Natural killer cell (primary cell): ENCODE results near the gene SBNO2. TPM values are rescaled to one million over a fixed set of nuclear protein-coding genes. Genes with fewer than 3 reads are reported as not detected.

Experiments
- ATAC-seq, 3 donors: fragments of 150-1000 bp in 2 of 3; fragments of 200-7000 bp in 1 of 3; cut with Tn5 transposase; 1 replicate in 1 of 3; 2 replicates in 2 of 3; pipeline ENCODE4 v1.10.0; 2021; ENCODE audit warnings: mild to moderate bottlenecking in 2 of 3, moderate library complexity in 2 of 3
- DNase-seq, 2 donors: peaks; one replicate each; pipeline versions ENCODE4 v3.0.0 to v3.0.0-alpha.2; 2013 to 2021; ENCODE audit warnings: mixed read lengths in 1 of 2
- H3K27ac ChIP-seq: one replicate; pipeline ENCODE4 v1.5.1; 2013; ENCODE audit warnings: mild to moderate bottlenecking, low read length
- H3K27me3 ChIP-seq: one replicate; pipeline ENCODE4 v1.6.1; 2013; ENCODE audit warnings: low read length; ENCODE audit not compliant: control insufficient read depth, insufficient read depth
- H3K36me3 ChIP-seq: one replicate; pipeline ENCODE4 v1.6.1; 2013; ENCODE audit warnings: low read length; ENCODE audit not compliant: control insufficient read depth, insufficient read depth
- H3K4me1 ChIP-seq: one replicate; pipeline ENCODE4 v1.6.1; 2013; ENCODE audit warnings: low read length; ENCODE audit not compliant: control insufficient read depth, insufficient read depth
- H3K4me3 ChIP-seq: one replicate; pipeline ENCODE4 v1.5.1; 2013; ENCODE audit warnings: low read length
- H3K9me3 ChIP-seq: one replicate; pipeline ENCODE4 v1.6.1; 2013; ENCODE audit warnings: low read length; ENCODE audit not compliant: control insufficient read depth, insufficient read depth
- H3K27ac Mint-ChIP-seq, 2 donors: one replicate each; pipeline ENCODE4 v1.8.0; 2022; ENCODE audit warnings: mild to moderate bottlenecking in 2 of 2, mixed read lengths in 2 of 2, moderate library complexity in 1 of 2
- H3K27me3 Mint-ChIP-seq, 2 donors: one replicate each; pipeline ENCODE4 v1.8.0; 2022; ENCODE audit warnings: low read depth in 2 of 2, mixed read lengths in 2 of 2
- H3K36me3 Mint-ChIP-seq: one replicate; pipeline ENCODE4 v1.8.0; 2022; ENCODE audit warnings: mixed read lengths
- H3K4me1 Mint-ChIP-seq, 2 donors: one replicate each; pipeline ENCODE4 v1.8.0; 2022; ENCODE audit warnings: mixed read lengths in 2 of 2
- H3K4me3 Mint-ChIP-seq: one replicate; pipeline ENCODE4 v1.8.0; 2022; ENCODE audit warnings: mild to moderate bottlenecking, moderate library complexity, mixed read lengths
- H3K9me3 Mint-ChIP-seq, 2 donors: one replicate each; pipeline ENCODE4 v1.8.0; 2022; ENCODE audit warnings: mixed read lengths in 2 of 2
- WGBS: methylation state at CpG from one replicate; pipeline ENCODE4 v1.1.7; 2013; ENCODE audit warnings: missing lambda C conversion rate; ENCODE audit not compliant: insufficient coverage; 5-methylcytosine and 5-hydroxymethylcytosine counted together
- intact Hi-C: fragments of 100-400 bp; cut with micrococcal nuclease; formaldehyde crosslinking; loops from one replicate; pipeline ENCODE4 v1.14.2; 2022
- total RNA-seq, 4 donors: library from RNA; stranded (reverse); fragments of 120-200 nt in 1 of 4; gene quantifications; one replicate each; pipeline versions ENCODE4 v1.2.3 to v1.2.4, GENCODE V29; 2013 to 2022
- TF ChIP-seq, protein P1 (sequence below): fragments of 200-600 bp; IDR thresholded peaks from one replicate; pipeline ENCODE4 v1.8.0; 2022; ENCODE audit warnings: antibody characterized with exemption

SBNO2 gene
- total RNA-seq, 3 donors from 2014 or later (not counting 1 experiment from before 2014, with no cell fraction given) = 92.0 to 106 (median 94.3) TPM

DNA sequence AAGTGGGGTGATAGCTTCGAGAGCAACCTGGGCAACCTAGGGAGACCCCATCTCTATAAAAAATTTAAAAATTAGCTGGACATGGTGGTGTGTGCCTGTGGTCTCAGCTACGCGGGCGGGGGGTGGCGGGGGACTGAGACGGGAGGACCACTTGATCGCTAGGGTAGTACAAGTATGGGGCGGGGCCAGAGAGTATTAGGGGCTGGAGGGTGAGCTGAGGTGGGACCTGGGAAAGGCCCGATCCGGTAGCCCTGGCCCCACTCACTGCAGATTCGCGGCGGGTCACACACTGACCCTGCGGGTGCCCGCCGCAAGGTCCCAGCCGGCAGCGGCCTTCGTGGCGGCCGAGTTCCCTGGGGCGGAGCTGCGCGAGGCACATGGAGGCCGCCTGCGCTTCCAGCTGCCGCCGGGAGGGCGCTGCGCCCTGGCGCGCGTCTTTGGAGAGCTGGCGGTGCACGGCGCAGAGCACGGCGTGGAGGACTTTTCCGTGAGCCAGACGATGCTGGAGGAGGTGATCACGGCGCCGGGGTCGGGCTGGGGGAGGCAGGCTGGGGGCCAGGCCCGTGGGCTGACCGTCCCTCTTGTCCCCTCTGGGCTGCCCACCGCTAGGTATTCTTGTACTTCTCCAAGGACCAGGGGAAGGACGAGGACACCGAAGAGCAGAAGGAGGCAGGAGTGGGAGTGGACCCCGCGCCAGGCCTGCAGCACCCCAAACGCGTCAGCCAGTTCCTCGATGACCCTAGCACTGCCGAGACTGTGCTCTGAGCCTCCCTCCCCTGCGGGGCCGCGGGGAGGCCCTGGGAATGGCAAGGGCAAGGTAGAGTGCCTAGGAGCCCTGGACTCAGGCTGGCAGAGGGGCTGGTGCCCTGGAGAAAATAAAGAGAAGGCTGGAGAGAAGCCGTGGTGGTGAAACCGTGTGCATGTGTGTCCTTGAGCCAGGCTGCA, 109.1 kb downstream of the SBNO2 start:
- WGBS = 22% methylated on average over 60 of the region's 60 CpGs

DNA sequence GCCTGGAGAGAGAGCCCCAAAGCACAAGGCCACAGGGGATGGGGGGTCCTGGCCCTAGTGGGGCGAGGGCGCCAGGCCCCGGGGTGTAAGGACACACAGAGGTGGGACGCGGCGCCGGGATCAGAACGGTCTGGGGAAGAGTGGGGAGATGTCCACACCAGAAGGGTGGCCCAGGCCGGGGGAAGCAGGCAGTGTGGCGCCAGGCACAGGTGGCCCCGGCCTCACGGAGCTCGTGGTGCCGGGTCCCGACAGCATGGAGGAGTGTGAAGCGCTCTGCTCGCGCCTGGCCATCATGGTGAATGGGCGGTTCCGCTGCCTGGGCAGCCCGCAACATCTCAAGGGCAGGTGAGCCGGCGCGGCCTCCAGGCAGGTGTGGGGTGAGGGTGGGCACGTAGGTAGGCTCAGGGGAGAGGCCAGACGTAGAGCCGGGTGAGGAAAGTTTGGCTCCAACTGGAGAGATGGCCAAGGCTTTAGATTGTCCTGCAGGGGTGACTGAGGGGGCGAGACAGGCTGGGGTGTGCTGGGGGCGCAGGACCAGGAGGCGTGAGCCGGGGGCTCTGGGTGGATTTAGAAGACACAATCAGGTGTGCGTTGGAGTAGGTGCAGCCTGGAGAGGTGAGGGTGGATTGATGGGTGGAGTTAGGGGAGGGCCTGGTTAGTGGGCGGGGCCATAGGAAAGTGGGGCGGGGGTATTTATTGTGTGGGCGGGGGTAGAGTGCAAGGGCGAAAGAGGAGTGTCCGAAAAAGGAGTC, 110.0 kb downstream of the SBNO2 start:
- Mint-ChIP-seq H3K4me1 (peaks cover 15 to 42% of the 10 kb centered on the region in 2 donors), H3K9me3 (no peaks in the 10 kb centered on the region), H3K27ac (peak overlapping the region in 1 of 2 donors; percentile 81), H3K27me3 (no peaks in the 10 kb centered on the region), H3K36me3 (no peaks in the 10 kb centered on the region), H3K4me3 (no peak overlapping the region)
- Histone ChIP-seq H3K4me3 (no peak overlapping the region), H3K4me1 (peaks cover 46% of the 10 kb centered on the region), H3K27me3 (no peaks in the 10 kb centered on the region), H3K27ac (no peak overlapping the region), H3K9me3 (no peaks in the 10 kb centered on the region), H3K36me3 (peaks cover 8% of the 10 kb centered on the region)
- 91% methylated on average over 37 of the region's 37 CpGs for WGBS
- TF ChIP-seq, protein P1, sequence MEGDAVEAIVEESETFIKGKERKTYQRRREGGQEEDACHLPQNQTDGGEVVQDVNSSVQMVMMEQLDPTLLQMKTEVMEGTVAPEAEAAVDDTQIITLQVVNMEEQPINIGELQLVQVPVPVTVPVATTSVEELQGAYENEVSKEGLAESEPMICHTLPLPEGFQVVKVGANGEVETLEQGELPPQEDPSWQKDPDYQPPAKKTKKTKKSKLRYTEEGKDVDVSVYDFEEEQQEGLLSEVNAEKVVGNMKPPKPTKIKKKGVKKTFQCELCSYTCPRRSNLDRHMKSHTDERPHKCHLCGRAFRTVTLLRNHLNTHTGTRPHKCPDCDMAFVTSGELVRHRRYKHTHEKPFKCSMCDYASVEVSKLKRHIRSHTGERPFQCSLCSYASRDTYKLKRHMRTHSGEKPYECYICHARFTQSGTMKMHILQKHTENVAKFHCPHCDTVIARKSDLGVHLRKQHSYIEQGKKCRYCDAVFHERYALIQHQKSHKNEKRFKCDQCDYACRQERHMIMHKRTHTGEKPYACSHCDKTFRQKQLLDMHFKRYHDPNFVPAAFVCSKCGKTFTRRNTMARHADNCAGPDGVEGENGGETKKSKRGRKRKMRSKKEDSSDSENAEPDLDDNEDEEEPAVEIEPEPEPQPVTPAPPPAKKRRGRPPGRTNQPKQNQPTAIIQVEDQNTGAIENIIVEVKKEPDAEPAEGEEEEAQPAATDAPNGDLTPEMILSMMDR = no peak
- DNase-seq = peak in 1 of 2 donors; percentile 40
- ATAC-seq = no peak
- intact Hi-C loops = no loop called here

More for the DNA sequence above, 109.1 kb downstream of the SBNO2 start:
- Mint-ChIP-seq H3K4me3 (peak overlapping the region; percentile 76), H3K27me3 (no peaks in the 10 kb centered on the region), H3K4me1 (peaks cover 19 to 47% of the 10 kb centered on the region in 2 donors), H3K27ac (peak overlapping the region; percentile 81 to 93), H3K36me3 (no peaks in the 10 kb centered on the region), H3K9me3 (no peaks in the 10 kb centered on the region)
- peak; percentile 68 to 90 for DNase-seq
- no peak overlapping the region for H3K27ac ChIP-seq
- peaks cover 55% of the 10 kb centered on the region for H3K4me1 ChIP-seq
- no peaks in the 10 kb centered on the region for H3K27me3 ChIP-seq
- intact Hi-C loops = loop anchor here (5.0 kb wide), 2 partner anchors 33 to 37 kb away; partner anchors contain the start of gene GPX4
- ATAC-seq = peak; percentile 25 to 52 (median 34)
- peaks cover 15% of the 10 kb centered on the region for H3K36me3 ChIP-seq
- no peak overlapping the region for H3K4me3 ChIP-seq
- H3K9me3 ChIP-seq = no peaks in the 10 kb centered on the region
- TF ChIP-seq, protein P1 = peak; percentile 78

GRCh38 chr19:1063030-1063908, 110.8 kb downstream of the SBNO2 start:
- Histone ChIP-seq H3K4me3 (no peak overlapping the region), H3K27me3 (no peaks in the 10 kb centered on the region), H3K36me3 (peaks cover 8% of the 10 kb centered on the region), H3K9me3 (peaks cover 6% of the 10 kb centered on the region), H3K4me1 (peaks cover 38% of the 10 kb centered on the region), H3K27ac (peak overlapping the region; percentile 20)
- intact Hi-C loops = no loop called here
- H3K27me3 Mint-ChIP-seq = no peaks in the 10 kb centered on the region
- TF ChIP-seq, protein P1 = no peak
- ATAC-seq (peak; percentile 10 to 43 (median 12)), DNase-seq (peak; percentile 66 to 79)
- no peaks in the 10 kb centered on the region for H3K36me3 Mint-ChIP-seq
- peak overlapping the region in 1 of 2 donors; percentile 53 for H3K27ac Mint-ChIP-seq
- no peaks in the 10 kb centered on the region for H3K9me3 Mint-ChIP-seq
- no peak overlapping the region for H3K4me3 Mint-ChIP-seq
- 94% methylated on average over 37 of the region's 37 CpGs for WGBS
- H3K4me1 Mint-ChIP-seq = peaks cover 7 to 33% of the 10 kb centered on the region in 2 donors
